ENCODE measurements around the gene AFAP1L2. TPM values are rescaled to one million over a fixed set of nuclear protein-coding genes. Genes with fewer than 3 reads are reported as not detected.

The AFAP1L2 gene
- total and polyA plus RNA-seq, 8 donors, result 2.6 to 25.0 (median 10.0) TPM

GRCh38 chr10:114295393-114295792, 108.9 kb downstream of the AFAP1L2 start:
- no peak overlapping the region for H3K4me3 ChIP-seq
- no peak for DNase-seq

GRCh38 chr10:114294549-114294948, 109.8 kb downstream of the AFAP1L2 start:
- H3K4me3 ChIP-seq, result no peak overlapping the region
- peaks cover 3 to 29% (median 18%) of the 10 kb centered on the region in 4 donors for H3K9me3 ChIP-seq
- no peaks in the 10 kb centered on the region for H3K27me3 ChIP-seq
- no peak overlapping the region for H3K27ac ChIP-seq
- no peak for DNase-seq
- TF ChIP-seq CTCF (IDR thresholded peaks at IDR 0.05) (no peak), POLR2A (IDR thresholded peaks at IDR 0.05) (no peak), EP300 (IDR thresholded peaks at IDR 0.05) (no peak), POLR2AphosphoS5 (IDR thresholded peaks at IDR 0.05) (no peak)
- H3K4me1 ChIP-seq, result no peaks in the 10 kb centered on the region
- H3K36me3 ChIP-seq, result peaks cover 23 to 70% (median 51%) of the 10 kb centered on the region in 4 donors
- intact Hi-C loops (cut with DNase I; ENCODE audit: low total_unique reads), result no loop called here

More at GRCh38 chr10:114295393-114295792, 108.9 kb downstream of the AFAP1L2 start:
- peaks cover 3 to 29% (median 18%) of the 10 kb centered on the region in 4 donors for H3K9me3 ChIP-seq
- no peaks in the 10 kb centered on the region for H3K27me3 ChIP-seq
- no peaks in the 10 kb centered on the region for H3K4me1 ChIP-seq
- no peak for TF ChIP-seq POLR2A (IDR thresholded peaks at IDR 0.05)
- TF ChIP-seq EP300 (IDR thresholded peaks at IDR 0.05), result no peak
- no peak for TF ChIP-seq CTCF (IDR thresholded peaks at IDR 0.05)
- no peak for TF ChIP-seq POLR2AphosphoS5 (IDR thresholded peaks at IDR 0.05)
- intact Hi-C loops (cut with DNase I; ENCODE audit: low total_unique reads), result no loop called here
- no peak overlapping the region for H3K27ac ChIP-seq
- 0 to 44% (median 0%) methylated on average over 1 of the region's 1 CpG for WGBS, 5 donors
- H3K36me3 ChIP-seq, result peaks cover 23 to 78% (median 59%) of the 10 kb centered on the region in 4 donors

- TF ChIP-seq POLR2A (IDR thresholded peaks at IDR 0.05), result no peak
- no peak for TF ChIP-seq POLR2AphosphoS5 (IDR thresholded peaks at IDR 0.05)
- no peak for TF ChIP-seq CTCF (IDR thresholded peaks at IDR 0.05)
- no peak for TF ChIP-seq EP300 (IDR thresholded peaks at IDR 0.05)
- no peak overlapping the region for H3K4me3 ChIP-seq
- no peak overlapping the region for H3K27ac ChIP-seq
- peaks cover 3 to 29% (median 18%) of the 10 kb centered on the region in 4 donors for H3K9me3 ChIP-seq
- H3K36me3 ChIP-seq, result peaks cover 23 to 60% (median 44%) of the 10 kb centered on the region in 4 donors
- DNase-seq, result no peak
- intact Hi-C loops (cut with DNase I; ENCODE audit: low total_unique reads), result no loop called here
- no peaks in the 10 kb centered on the region for H3K4me1 ChIP-seq
- WGBS, 5 donors, result 88 to 93% (median 90%) methylated on average over 5 of the region's 5 CpGs
- no peaks in the 10 kb centered on the region for H3K27me3 ChIP-seq
These were observed 111.2 kb downstream of the AFAP1L2 start for GRCh38 chr10:114293075-114293474.

GRCh38 chr10:114291516-114291915, 112.8 kb downstream of the AFAP1L2 start:
- Histone ChIP-seq H3K27ac (no peak overlapping the region), H3K36me3 (peaks cover 9 to 47% (median 29%) of the 10 kb centered on the region in 4 donors), H3K4me3 (no peak overlapping the region), H3K9me3 (peaks cover 3 to 22% (median 15%) of the 10 kb centered on the region in 4 donors), H3K27me3 (no peaks in the 10 kb centered on the region), H3K4me1 (no peaks in the 10 kb centered on the region)
- 76 to 86% (median 81%) methylated on average over 8 of the region's 8 CpGs for WGBS, 5 donors
- TF ChIP-seq POLR2A (IDR thresholded peaks at IDR 0.05) (no peak), EP300 (IDR thresholded peaks at IDR 0.05) (no peak), POLR2AphosphoS5 (IDR thresholded peaks at IDR 0.05) (no peak), CTCF (IDR thresholded peaks at IDR 0.05) (no peak)
- intact Hi-C loops (cut with DNase I; ENCODE audit: low total_unique reads), result no loop called here
- no peak for DNase-seq

Measured in stomach (tissue), 9 donors.